K562 (cell line): Measurements from ENCODE around the gene PGF. TPM values are rescaled to one million over a fixed set of nuclear protein-coding genes. Genes with fewer than 3 reads are reported as not detected.

Source experiments
- ATAC-seq: fragments of 200-7000 bp; cut with Tn5 transposase; 3 replicates; pipeline ENCODE4 v1.9.1; 2020; ENCODE audit warnings: moderate library complexity
- BruUV-seq: library from RNA; stranded (reverse); fragments of 400-500 nt; replicated peaks from 2 replicates; lab custom pipeline; 2021; lab: Mats Ljungman, UMichigan
- CTCF ChIA-PET: fragments of 300-600 bp; formaldehyde crosslinking; extraction: SDS; loops from one replicate; lab custom pipeline; 2021; ENCODE audit warnings: low intra/inter-chr PET ratio; lab: Yijun Ruan, JAX
- POLR2A ChIA-PET: fragments of 300-600, 350-650 bp; sonication (Branson Sonifier 250); formaldehyde crosslinking; extraction: SDS; loops from one replicate; lab custom pipeline; 2021; ENCODE audit warnings: antibody characterized with exemption, inconsistent platforms; lab: Yijun Ruan, JAX
- DNase-seq, 4 experiments: peaks; one replicate each; pipeline versions ENCODE4 v3.0.0 to v3.0.0-alpha.2; 2011 to 2018; ENCODE audit warnings: low spot score in 3 of 4, mixed read lengths in 3 of 4; ENCODE audit errors: extremely low read depth in 1 of 4
- FAIRE-seq: peaks from 2 replicates; lab custom pipeline; 2011; peaks lifted over from hg19 to GRCh38; lab: Jason Lieb, UNC
- H2AFZ ChIP-seq: 2 replicates; pipeline ENCODE4 v1.6.0; 2011; ENCODE audit warnings: low read depth, low read length, control low read depth, inconsistent platforms
- H3K27ac ChIP-seq: fragments of 200-600 bp; 3 replicates; pipeline ENCODE4 v1.8.0; 2011; ENCODE audit warnings: low read depth, mild to moderate bottlenecking, control low read depth, inconsistent platforms, low read length, moderate library complexity, mixed read lengths; ENCODE audit errors: extremely low read depth
- H3K27me3 ChIP-seq, 2 experiments: fragments of 300-600 bp in 1 of 2; 2 replicates in 1 of 2; 3 replicates in 1 of 2; pipeline versions ENCODE4 v1.6.0 to v1.8.0; 2011; ENCODE audit warnings: inconsistent platforms in 2 of 2, low read length in 2 of 2, mild to moderate bottlenecking in 1 of 2, mixed read lengths in 1 of 2, moderate library complexity in 1 of 2; ENCODE audit not compliant: control insufficient read depth in 2 of 2, insufficient read depth in 2 of 2
- H3K36me3 ChIP-seq: fragments of 300-600 bp; 3 replicates; pipeline ENCODE4 v1.8.0; 2011; ENCODE audit warnings: mild to moderate bottlenecking, low read length, inconsistent platforms; ENCODE audit not compliant: control insufficient read depth, insufficient read depth
- H3K4me1 ChIP-seq, 2 experiments: fragments of 200-600 bp in 1 of 2; replicated peaks in 1 of 2; 2 replicates in 1 of 2; 3 replicates in 1 of 2; pipeline versions ENCODE4 v1.5.1 to v1.8.0; 2011; ENCODE audit warnings: inconsistent platforms in 2 of 2, low read length in 2 of 2, mild to moderate bottlenecking in 1 of 2, mixed read lengths in 1 of 2, moderate library complexity in 1 of 2; ENCODE audit not compliant: control insufficient read depth in 2 of 2, insufficient read depth in 2 of 2
- H3K4me2 ChIP-seq: 2 replicates; pipeline ENCODE4 v1.6.1; 2011; ENCODE audit warnings: low read length, control low read depth, inconsistent platforms, mixed read lengths; ENCODE audit not compliant: insufficient read depth
- H3K4me3 ChIP-seq: fragments of 200-600 bp; sonication (generic), shearing (Covaris generic); 2 replicates; pipeline ENCODE4 v1.5.1; 2016; ENCODE audit warnings: control low read depth, inconsistent platforms
- H3K79me2 ChIP-seq: fragments of 200-600 bp; 3 replicates; pipeline ENCODE4 v1.8.0; 2011; ENCODE audit warnings: low read length, inconsistent platforms; ENCODE audit not compliant: control insufficient read depth, insufficient read depth
- H3K9ac ChIP-seq, 2 experiments: 2 replicates each; pipeline versions ENCODE4 v1.6.0 to v1.6.1; 2011; ENCODE audit warnings: low read depth in 2 of 2, low read length in 2 of 2, control low read depth in 1 of 2, inconsistent platforms in 1 of 2, mild to moderate bottlenecking in 1 of 2, mixed read lengths in 1 of 2; ENCODE audit not compliant: insufficient read depth in 1 of 2
- H3K9me1 ChIP-seq: one replicate; pipeline ENCODE4 v1.6.0; 2011; ENCODE audit warnings: inconsistent platforms, mild to moderate bottlenecking, low read length, moderate library complexity; ENCODE audit not compliant: control insufficient read depth, insufficient read depth
- H3K9me3 ChIP-seq: replicated peaks from 2 replicates; pipeline ENCODE4 v1.5.1; 2011; ENCODE audit warnings: low read depth, low read length, inconsistent platforms; ENCODE audit not compliant: control insufficient read depth, insufficient read depth
- H4K20me1 ChIP-seq: replicated peaks from 2 replicates; pipeline ENCODE4 v1.6.1; 2011; ENCODE audit warnings: low read length, inconsistent platforms, mixed read lengths; ENCODE audit not compliant: control insufficient read depth, insufficient read depth
- BRCA1 ChIP-seq, 2 experiments: fragments of 450-650 bp in 1 of 2; sonication (generic) in 1 of 2; formaldehyde crosslinking in 1 of 2; IDR thresholded peaks; 2 replicates each; pipeline versions ENCODE4 v1.5.0 to v1.6.1; 2017 to 2020; ENCODE audit warnings: mild to moderate bottlenecking in 1 of 2, missing genetic modification reagents in 1 of 2
- GTF2F1 ChIP-seq: IDR thresholded peaks from 2 replicates; pipeline ENCODE4 v1.6.1; 2011; ENCODE audit warnings: low read depth, low read length, improper control_type of control experiment
- HBP1 ChIP-seq: fragments of 450-650 bp; formaldehyde crosslinking; IDR thresholded peaks from 2 replicates; pipeline ENCODE4 v1.4.0; 2022; ENCODE audit warnings: missing genetic modification characterization
- MLLT1 ChIP-seq, 2 experiments: fragments of 450-650 bp; IDR thresholded peaks; 2 replicates each; pipeline ENCODE4 v1.6.1; 2016
- NCOA4 ChIP-seq: fragments of 450-650 bp; IDR thresholded peaks from 2 replicates; pipeline ENCODE4 v1.6.1; 2018; ENCODE audit warnings: mild to moderate bottlenecking; ENCODE audit not compliant: partially characterized antibody
- RBFOX2 ChIP-seq: fragments of 200-400 bp; formaldehyde crosslinking; IDR thresholded peaks from 2 replicates; pipeline ENCODE4 v1.6.1; 2017; ENCODE audit warnings: low read depth, mild to moderate bottlenecking, low read length, moderate library complexity
- RBM17 ChIP-seq: fragments of 200-400 bp; formaldehyde crosslinking; IDR thresholded peaks from 2 replicates; pipeline ENCODE4 v1.6.1; 2017; ENCODE audit warnings: low read depth, mild to moderate bottlenecking, low read length, borderline replicate concordance
- SMARCA5 ChIP-seq: fragments of 450-650 bp; IDR thresholded peaks from 2 replicates; pipeline ENCODE4 v1.6.1; 2016
- U2AF1 ChIP-seq: fragments of 200-400 bp; formaldehyde crosslinking; optimal IDR thresholded peaks from 2 replicates; pipeline ENCODE3; 2017; ENCODE audit warnings: mild to moderate bottlenecking, low read depth, low read length, moderate library complexity
- ZC3H11A ChIP-seq: IDR thresholded peaks from 2 replicates; pipeline ENCODE4 v1.6.1; 2012; ENCODE audit warnings: low read depth, low read length, improper control_type of control experiment
- ZNF217 ChIP-seq: sonication (generic); formaldehyde crosslinking; IDR thresholded peaks from 2 replicates; pipeline ENCODE4 v1.8.0; 2022; ENCODE audit warnings: mild to moderate bottlenecking, missing genetic modification reagents
- ZNF583 ChIP-seq: fragments of 250-450 bp; sonication (Bioruptor Pico); IDR thresholded peaks from 2 replicates; pipeline ENCODE4 v1.4.0; 2020
- WGBS: fragments of 100-300 bp; shearing (Covaris generic); methylation state at CpG from one replicate; pipeline ENCODE4 v1.1.6; 2016; ENCODE audit warnings: low coverage, mixed read lengths; ENCODE audit not compliant: insufficient coverage; ENCODE audit errors: missing lambda C conversion rate; 5-methylcytosine and 5-hydroxymethylcytosine counted together
- in situ Hi-C: fragments of 300-500 bp; cut with MboI; formaldehyde crosslinking; loops from 4 replicates; pipeline ENCODE4 v1.15.0; 2018; ENCODE audit warnings: inconsistent platforms, mixed read lengths
- intact Hi-C: fragments of 100-400 bp; cut with micrococcal nuclease; formaldehyde crosslinking; loops from 2 replicates; pipeline ENCODE4 v1.14.2; 2022
- polyA plus RNA-seq, 8 experiments: library from polyadenylated mRNA; depleted of rRNA in 4 of 8; stranded (reverse) in 5 of 8; unstranded in 3 of 8; fragments of >200 nt; fragmentation: Nextera tagmentation in 2 of 8; fragmentation: Illumina TruSeq in 1 of 8; extraction: Ambion mirVana in 2 of 8; extraction: Trizol in 1 of 8; gene quantifications; 2 replicates each; pipeline versions ENCODE4 v1.2.1 to v1.2.3, GENCODE V29; 2011 to 2014; ENCODE audit warnings: inconsistent platforms in 1 of 8, missing spikeins in 1 of 8
- total RNA-seq, 7 experiments: library from RNA; depleted of rRNA in 6 of 7; stranded (reverse); fragments of >200 nt in 6 of 7; fragmentation: Illumina TruSeq in 2 of 7; extraction: Trizol in 2 of 7; gene quantifications; 2 replicates each; pipeline versions ENCODE4 v1.2.1 to v1.2.3, GENCODE V29; 2011 to 2021; ENCODE audit warnings: low replicate concordance in 1 of 7

PGF gene
- total and polyA plus RNA-seq, 9 of the 15 experiments (the other 6 are each of a cell fraction or from before 2014, with no cell fraction given) = 0.04 to 0.44 (median 0.18) TPM

DNA sequence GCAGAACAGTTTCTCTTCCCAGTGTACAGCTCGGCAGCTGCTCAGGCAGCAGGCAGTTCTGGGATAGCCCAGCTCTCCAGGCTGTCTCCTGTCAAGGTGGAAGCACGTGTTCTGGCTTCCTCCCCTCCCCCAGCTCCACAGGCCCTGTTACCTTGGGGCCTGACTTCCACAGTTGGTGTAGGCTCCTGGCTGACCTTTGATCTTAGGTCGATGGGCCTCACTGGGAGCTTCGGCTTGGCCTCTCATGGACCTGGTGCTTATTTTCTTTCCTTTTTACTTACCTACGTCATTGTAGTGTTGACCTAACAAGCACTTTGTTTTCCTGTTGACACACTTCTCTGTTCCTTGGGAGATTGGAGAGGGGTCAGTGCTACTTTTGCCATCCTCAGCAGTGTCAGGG is 56.7 kb downstream of the PGF start:
- Histone ChIP-seq H3K27ac (no peak overlapping the region), H3K36me3 (peaks cover 96% of the 10 kb centered on the region), H3K4me1 (no peaks in the 10 kb centered on the region; a peak in 1 of 5 replicates), H3K79me2 (no peaks in the 10 kb centered on the region), H3K9me3 (no peaks in the 10 kb centered on the region), H3K9ac (no peak overlapping the region), H3K9me1 (no peaks in the 10 kb centered on the region), H2AFZ (no peak overlapping the region), H3K4me2 (no peak overlapping the region), H3K27me3 (no peaks in the 10 kb centered on the region), H4K20me1 (no peaks in the 10 kb centered on the region; the same call in 1 of the 2 replicates), H3K4me3 (no peak overlapping the region)
- in situ Hi-C loops (no loop called here), intact Hi-C loops (no loop called here)
- POLR2A ChIA-PET = interaction anchor here (1.6 kb wide), 1 partner anchor 10 kb away, joined by 7 read pairs; no protein-coding TSS in a partner anchor
- no peak for TF ChIP-seq ZNF217 (CRISPR knock-in tag)
- TF ChIP-seq ZNF583 (CRISPR knock-in tag) = no peak
- TF ChIP-seq NCOA4 = no peak
- TF ChIP-seq HBP1 = no peak
- TF ChIP-seq SMARCA5 = no peak
- TF ChIP-seq ZC3H11A = no peak
- no peak for TF ChIP-seq GTF2F1
- no peak for TF ChIP-seq U2AF1
- TF ChIP-seq RBFOX2 = no peak
- no peak for TF ChIP-seq BRCA1 (IDR thresholded peaks at IDR 0.05)
- no peak for TF ChIP-seq BRCA1 (CRISPR knock-in tag; IDR thresholded peaks at IDR 0.05)
- no peak for TF ChIP-seq MLLT1 (IDR thresholded peaks at IDR 0.05)
- TF ChIP-seq RBM17 = no peak
- BruUV-seq = no TSS peak
- CTCF ChIA-PET = no interaction called here
- FAIRE-seq (no peak), ATAC-seq (no peak), DNase-seq (no peak)
- WGBS = 90% methylated on average over 3 of the region's 5 CpGs
